Uterus (tissue), 4 donors: Measurements from ENCODE around the gene GLIPR2. TPM values are rescaled to one million over a fixed set of nuclear protein-coding genes. Genes with fewer than 3 reads are reported as not detected.

Experiments used
- DNase-seq, 2 donors: peaks; one replicate each; pipeline ENCODE4 v3.0.0-alpha.2; 2019 to 2020
- H3K27ac ChIP-seq, 2 donors: fragments of 200-600 bp; sonication (generic); 1 replicate in 1 of 2; 2 replicates in 1 of 2; pipeline ENCODE4 v1.5.1; 2016 to 2018
- H3K27me3 ChIP-seq, 2 donors: fragments of 200-600 bp; sonication (generic); one replicate each; pipeline ENCODE4 v1.5.1; 2018 to 2019; ENCODE audit warnings: control low read depth in 1 of 2
- H3K36me3 ChIP-seq, 2 donors: fragments of 200-600 bp; sonication (generic); one replicate each; pipeline ENCODE4 v1.5.1; 2019; ENCODE audit warnings: control low read depth in 1 of 2
- H3K4me1 ChIP-seq, 2 donors: fragments of 200-600 bp; sonication (generic); one replicate each; pipeline ENCODE4 v1.5.1; 2018 to 2019; ENCODE audit warnings: control low read depth in 1 of 2
- H3K4me3 ChIP-seq, 2 donors: fragments of 200-600 bp; sonication (generic); 1 replicate in 1 of 2; 2 replicates in 1 of 2; pipeline ENCODE4 v1.5.1; 2018 to 2019; ENCODE audit warnings: mild to moderate bottlenecking in 1 of 2
- H3K9me3 ChIP-seq, 2 donors: fragments of 200-600 bp; sonication (generic); one replicate each; pipeline ENCODE4 v1.5.1; 2019; ENCODE audit warnings: control low read depth in 1 of 2
- CTCF ChIP-seq, 4 experiments: fragments of 200-600 bp in 2 of 4; fragments of 450-650 bp in 2 of 4; sonication (generic) in 2 of 4; IDR thresholded peaks; one replicate each; pipeline ENCODE4 v1.5.1; 2016 to 2019; ENCODE audit warnings: antibody characterized with exemption in 4 of 4, mild to moderate bottlenecking in 2 of 4, moderate library complexity in 1 of 4
- POLR2A ChIP-seq, 2 donors: fragments of 450-650 bp; IDR thresholded peaks; one replicate each; pipeline ENCODE4 v1.6.1; 2016; ENCODE audit warnings: antibody characterized with exemption in 2 of 2, mild to moderate bottlenecking in 1 of 2, moderate library complexity in 1 of 2
- intact Hi-C: fragments of 100-400 bp; cut with DNase I; formaldehyde crosslinking; loops from one replicate; pipeline ENCODE4 v1.15.1; 2023; ENCODE audit warnings: low total_unique reads
- total RNA-seq, 4 donors: library from RNA; depleted of rRNA in 3 of 4; stranded (reverse); fragments of >200 nt in 3 of 4; gene quantifications; one replicate each; pipeline versions ENCODE4 v1.1.0 to v1.2.4, GENCODE V29; 2014 to 2023
- donor health status: DM: yes; HTN: yes; CAD: no.

Gene GLIPR2
- total RNA-seq, 4 donors from 2014 or later = 25.6 to 109 (median 60.8) TPM

- Histone ChIP-seq H3K27me3 (no peaks in the 10 kb centered on the region), H3K9me3 (no peaks in the 10 kb centered on the region), H3K27ac (peak overlapping the region; percentile 86 to 96), H3K36me3 (no peaks in the 10 kb centered on the region), H3K4me3 (peak overlapping the region; percentile 44 to 49), H3K4me1 (peaks cover 0 to 15% of the 10 kb centered on the region in 2 donors)
- peak; percentile 17 to 34 for TF ChIP-seq POLR2A (IDR thresholded peaks at IDR 0.05)
- TF ChIP-seq CTCF (IDR thresholded peaks at IDR 0.05) = peak; percentile 84 to 96 (median 94)
- peak; percentile 84 to 93 for DNase-seq
- intact Hi-C loops = loop anchor here (10.0 kb wide), 1 partner anchor 62 kb away; no protein-coding TSS in a partner anchor
Observed at GRCh38 chr9:36166168-36166927, 29.8 kb downstream of the GLIPR2 start.

DNA sequence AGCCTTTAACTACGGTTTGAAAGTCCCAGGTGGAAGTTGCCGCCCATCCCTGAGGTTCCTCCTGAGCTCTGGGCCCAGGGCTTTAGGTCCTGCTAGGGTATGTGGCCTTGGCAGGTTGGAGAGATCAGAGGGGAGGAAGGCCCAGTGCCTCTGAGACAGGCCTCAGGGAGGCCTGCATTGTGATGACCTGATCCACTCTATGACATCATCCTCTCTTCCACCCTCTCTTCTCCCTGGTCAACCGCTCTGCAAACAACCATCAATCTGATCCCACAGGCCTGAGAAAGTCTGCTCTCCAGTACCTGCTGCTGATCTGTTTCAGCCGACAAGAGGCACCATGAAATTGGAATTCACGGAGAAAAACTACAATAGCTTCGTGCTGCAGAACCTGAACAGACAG lies 32.6 kb downstream of the GLIPR2 start, which contains the start of gene CCIN:
TSS of gene CCIN (plus strand) at position 223 of the 400 bp plus-strand sequence. CDS start at position 338, 115 bp downstream.
- H3K4me1 ChIP-seq = peaks cover 0 to 6% of the 10 kb centered on the region in 2 donors
- no peak within 1 kb of the TSS for H3K4me3 ChIP-seq
- no peak for DNase-seq
- no peaks in the 10 kb centered on the region for H3K9me3 ChIP-seq
- no peak for TF ChIP-seq POLR2A (IDR thresholded peaks at IDR 0.05)
- TF ChIP-seq CTCF (IDR thresholded peaks at IDR 0.05) = no peak
- H3K27ac ChIP-seq = no peak within 1 kb of the TSS
- intact Hi-C loops = loop anchor here (10.0 kb wide), 1 partner anchor 64 kb away; no protein-coding TSS in a partner anchor
- H3K27me3 ChIP-seq = no peaks in the 10 kb centered on the region
- H3K36me3 ChIP-seq = no peaks in the 10 kb centered on the region

- H3K4me3 ChIP-seq = no peak overlapping the region
- intact Hi-C loops = loop anchor here (10.0 kb wide), 1 partner anchor 65 kb away; no protein-coding TSS in a partner anchor
- H3K27me3 ChIP-seq = no peaks in the 10 kb centered on the region
- DNase-seq = no peak
- peaks cover 0 to 6% of the 10 kb centered on the region in 2 donors for H3K4me1 ChIP-seq
- H3K9me3 ChIP-seq = no peaks in the 10 kb centered on the region
- no peak overlapping the region for H3K27ac ChIP-seq
- H3K36me3 ChIP-seq = no peaks in the 10 kb centered on the region
- no peak for TF ChIP-seq CTCF (IDR thresholded peaks at IDR 0.05)
- no peak for TF ChIP-seq POLR2A (IDR thresholded peaks at IDR 0.05)
Observed at GRCh38 chr9:36169708-36170107, 33.2 kb downstream of the GLIPR2 start.

GRCh38 chr9:36170531-36170930 lies 34.0 kb downstream of the GLIPR2 start:
- Histone ChIP-seq H3K27ac (no peak overlapping the region), H3K27me3 (no peaks in the 10 kb centered on the region), H3K9me3 (no peaks in the 10 kb centered on the region), H3K4me3 (no peak overlapping the region), H3K36me3 (no peaks in the 10 kb centered on the region), H3K4me1 (no peaks in the 10 kb centered on the region)
- TF ChIP-seq POLR2A (IDR thresholded peaks at IDR 0.05) (no peak), CTCF (IDR thresholded peaks at IDR 0.05) (no peak)
- no peak for DNase-seq
- intact Hi-C loops = no loop called here

- H3K4me1 ChIP-seq = no peaks in the 10 kb centered on the region
Observed at GRCh38 chr9:36173861-36174260, 37.3 kb downstream of the GLIPR2 start.

More at GRCh38 chr9:36173861-36174260, 37.3 kb downstream of the GLIPR2 start:
- intact Hi-C loops = no loop called here
- DNase-seq = no peak
- no peak overlapping the region for H3K4me3 ChIP-seq
- TF ChIP-seq POLR2A (IDR thresholded peaks at IDR 0.05) (no peak), CTCF (IDR thresholded peaks at IDR 0.05) (no peak)
- H3K36me3 ChIP-seq = no peaks in the 10 kb centered on the region
- no peaks in the 10 kb centered on the region for H3K9me3 ChIP-seq
- no peak overlapping the region for H3K27ac ChIP-seq
- H3K27me3 ChIP-seq = no peaks in the 10 kb centered on the region
